HFFc6 (cell line): ENCODE measurements around the gene LANCL1. TPM values are rescaled to one million over a fixed set of nuclear protein-coding genes. Genes with fewer than 3 reads are reported as not detected.

Experiments used
- DNase-seq: peaks from one replicate; pipeline ENCODE4 v3.0.0-alpha.2; 2018
- H3K27ac Mint-ChIP-seq: 2 replicates; pipeline ENCODE4 v1.8.0; 2020; ENCODE audit warnings: mild to moderate bottlenecking, mixed read lengths
- H3K27me3 Mint-ChIP-seq: 2 replicates; pipeline ENCODE4 v1.8.0; 2021; ENCODE audit warnings: mild to moderate bottlenecking, moderate library complexity, mixed read lengths; ENCODE audit not compliant: insufficient read depth
- H3K36me3 Mint-ChIP-seq: 2 replicates; pipeline ENCODE4 v1.8.0; 2021; ENCODE audit warnings: low read depth, mixed read lengths
- H3K4me1 Mint-ChIP-seq: 2 replicates; pipeline ENCODE4 v1.8.0; 2020; ENCODE audit warnings: low read depth, mixed read lengths
- H3K4me3 Mint-ChIP-seq: 2 replicates; pipeline ENCODE4 v1.8.0; 2020; ENCODE audit warnings: mild to moderate bottlenecking, moderate library complexity, mixed read lengths
- H3K9me3 Mint-ChIP-seq: 2 replicates; pipeline ENCODE4 v1.8.0; 2020; ENCODE audit warnings: mild to moderate bottlenecking, mixed read lengths
- CTCF ChIP-seq: fragments of 200-600 bp; sonication (generic); IDR thresholded peaks from 2 replicates; pipeline ENCODE4 v1.5.0; 2021; ENCODE audit warnings: antibody characterized with exemption, mild to moderate bottlenecking
- total RNA-seq, 6 experiments: library from RNA; stranded (reverse); fragmentation: NEBNext Ultra II Directional; extraction: Animal tissue kit (Norgen Biotek cat#: 25700); gene quantifications; 2 replicates in 1 of 6; 3 replicates in 5 of 6; pipeline ENCODE4 v1.2.3, GENCODE V29; 2021

The LANCL1 gene
- total RNA-seq, 6 experiments from 2014 or later = 36.4 to 54.5 (median 43.8) TPM

GRCh38 chr2:210519594-210519993, 43.0 kb upstream of the LANCL1 start:
- Mint-ChIP-seq H3K4me1 (no peaks in the 10 kb centered on the region), H3K9me3 (peaks cover 9% of the 10 kb centered on the region; the same call in 1 of the 2 replicates), H3K27ac (no peak overlapping the region), H3K36me3 (no peaks in the 10 kb centered on the region), H3K4me3 (no peak overlapping the region), H3K27me3 (no peaks in the 10 kb centered on the region; the same call in 1 of the 2 replicates)
- TF ChIP-seq CTCF = no peak
- no peak for DNase-seq

GRCh38 chr2:210517264-210517663, 40.7 kb upstream of the LANCL1 start:
- Mint-ChIP-seq H3K4me3 (no peak overlapping the region), H3K27me3 (no peaks in the 10 kb centered on the region; the same call in 1 of the 2 replicates), H3K9me3 (peaks cover 4% of the 10 kb centered on the region; the same call in 1 of the 2 replicates), H3K36me3 (no peaks in the 10 kb centered on the region), H3K4me1 (no peaks in the 10 kb centered on the region), H3K27ac (no peak overlapping the region)
- TF ChIP-seq CTCF = no peak
- DNase-seq = no peak

GRCh38 chr2:210515911-210516310, 39.4 kb upstream of the LANCL1 start:
- Mint-ChIP-seq H3K27ac (no peak overlapping the region), H3K4me3 (no peak overlapping the region), H3K9me3 (peaks cover 4% of the 10 kb centered on the region; the same call in 1 of the 2 replicates), H3K27me3 (peaks cover 2% of the 10 kb centered on the region), H3K36me3 (no peaks in the 10 kb centered on the region), H3K4me1 (no peaks in the 10 kb centered on the region)
- no peak for DNase-seq
- TF ChIP-seq CTCF = no peak

GRCh38 chr2:210503725-210504191, 27.2 kb upstream of the LANCL1 start:
- peaks cover 8% of the 10 kb centered on the region; the same call in 1 of the 2 replicates for H3K9me3 Mint-ChIP-seq
- H3K27me3 Mint-ChIP-seq = peaks cover 5% of the 10 kb centered on the region; the same call in 1 of the 2 replicates
- 0 out of 2 replicates have a peak overlapping the region, but pooled peaks have one; percentile 71 for H3K4me3 Mint-ChIP-seq
- no peak for TF ChIP-seq CTCF
- DNase-seq = no peak
- H3K36me3 Mint-ChIP-seq = no peaks in the 10 kb centered on the region
- no peak overlapping the region for H3K27ac Mint-ChIP-seq
- peaks cover 9% of the 10 kb centered on the region; the same call in 1 of the 2 replicates for H3K4me1 Mint-ChIP-seq

- H3K27ac Mint-ChIP-seq = no peak overlapping the region
- TF ChIP-seq CTCF = peak; percentile 96
- H3K36me3 Mint-ChIP-seq = no peaks in the 10 kb centered on the region
- H3K9me3 Mint-ChIP-seq = peaks cover 8% of the 10 kb centered on the region; the same call in 1 of the 2 replicates
- H3K4me1 Mint-ChIP-seq = peaks cover 9% of the 10 kb centered on the region; the same call in 1 of the 2 replicates
- H3K4me3 Mint-ChIP-seq = peak overlapping the region; percentile 71
- DNase-seq = peak; percentile 51
- H3K27me3 Mint-ChIP-seq = peaks cover 5% of the 10 kb centered on the region; the same call in 1 of the 2 replicates
Observed at GRCh38 chr2:210503001-210503623, 26.6 kb upstream of the LANCL1 start.
